Subcutaneous abdominal adipose tissue (tissue), 5 donors: ENCODE data around the gene MAGEF1.

Experiments
- H3K27ac ChIP-seq: one replicate; pipeline ENCODE4 v1.7.0; 2013; ENCODE audit warnings: low read depth, mild to moderate bottlenecking, inconsistent platforms, low read length, moderate library complexity
- H3K27me3 ChIP-seq, 5 donors: one replicate each; pipeline ENCODE4 v1.7.0; 2013; ENCODE audit warnings: low read length in 5 of 5, inconsistent platforms in 1 of 5; ENCODE audit not compliant: control insufficient read depth in 5 of 5, insufficient read depth in 4 of 5
- H3K36me3 ChIP-seq, 5 donors: one replicate each; pipeline ENCODE4 v1.7.0; 2013; ENCODE audit warnings: low read length in 5 of 5; ENCODE audit not compliant: control insufficient read depth in 5 of 5, insufficient read depth in 5 of 5
- H3K4me1 ChIP-seq, 5 donors: one replicate each; pipeline ENCODE4 v1.7.0; 2013; ENCODE audit warnings: low read length in 5 of 5, mild to moderate bottlenecking in 3 of 5, moderate library complexity in 1 of 5; ENCODE audit not compliant: control insufficient read depth in 5 of 5, insufficient read depth in 5 of 5
- H3K4me3 ChIP-seq, 5 donors: one replicate each; pipeline ENCODE4 v1.7.0; 2013; ENCODE audit warnings: low read length in 5 of 5, low read depth in 1 of 5
- H3K9ac ChIP-seq, 5 donors: one replicate each; pipeline ENCODE4 v1.7.0; 2013; ENCODE audit warnings: low read length in 5 of 5, mild to moderate bottlenecking in 4 of 5, moderate library complexity in 3 of 5
- H3K9me3 ChIP-seq, 5 donors: one replicate each; pipeline ENCODE4 v1.7.0; 2013; ENCODE audit warnings: low read length in 5 of 5; ENCODE audit not compliant: control insufficient read depth in 5 of 5
- donor health status: healthy.
- donor health status: healthy.
- donor health status: healthy.
- donor health status: healthy.
- donor health status: healthy.

MAGEF1 gene

DNA sequence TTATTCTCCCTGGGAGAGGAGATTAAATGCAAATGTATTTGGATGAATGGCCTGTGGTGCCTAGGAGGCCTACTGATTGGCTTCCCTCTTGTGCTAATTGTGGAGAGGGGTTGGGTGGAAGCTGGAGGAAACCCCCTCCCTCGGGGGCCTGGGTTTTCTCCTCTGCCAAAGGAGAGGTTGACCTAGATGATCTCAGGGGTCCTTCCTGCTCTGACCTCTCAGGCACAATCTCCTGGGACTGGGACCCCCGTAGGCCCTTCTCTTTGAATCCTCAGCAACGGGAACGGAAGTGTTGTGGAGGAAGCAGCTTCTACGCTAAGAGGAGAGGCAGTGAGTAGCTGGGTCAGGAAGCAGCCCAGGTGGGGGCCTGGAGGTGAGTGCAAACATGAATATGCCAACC lies 40.5 kb upstream of the MAGEF1 start:
- no peak overlapping the region for H3K27ac ChIP-seq
- H3K4me1 ChIP-seq: peaks cover 0 to 15% (median 10%) of the 10 kb centered on the region in 5 donors
- H3K4me3 ChIP-seq: no peak overlapping the region
- H3K9me3 ChIP-seq: no peaks in the 10 kb centered on the region
- H3K27me3 ChIP-seq: peaks cover 0 to 9% (median 2%) of the 10 kb centered on the region in 5 donors
- no peaks in the 10 kb centered on the region for H3K36me3 ChIP-seq
- no peak overlapping the region for H3K9ac ChIP-seq

DNA sequence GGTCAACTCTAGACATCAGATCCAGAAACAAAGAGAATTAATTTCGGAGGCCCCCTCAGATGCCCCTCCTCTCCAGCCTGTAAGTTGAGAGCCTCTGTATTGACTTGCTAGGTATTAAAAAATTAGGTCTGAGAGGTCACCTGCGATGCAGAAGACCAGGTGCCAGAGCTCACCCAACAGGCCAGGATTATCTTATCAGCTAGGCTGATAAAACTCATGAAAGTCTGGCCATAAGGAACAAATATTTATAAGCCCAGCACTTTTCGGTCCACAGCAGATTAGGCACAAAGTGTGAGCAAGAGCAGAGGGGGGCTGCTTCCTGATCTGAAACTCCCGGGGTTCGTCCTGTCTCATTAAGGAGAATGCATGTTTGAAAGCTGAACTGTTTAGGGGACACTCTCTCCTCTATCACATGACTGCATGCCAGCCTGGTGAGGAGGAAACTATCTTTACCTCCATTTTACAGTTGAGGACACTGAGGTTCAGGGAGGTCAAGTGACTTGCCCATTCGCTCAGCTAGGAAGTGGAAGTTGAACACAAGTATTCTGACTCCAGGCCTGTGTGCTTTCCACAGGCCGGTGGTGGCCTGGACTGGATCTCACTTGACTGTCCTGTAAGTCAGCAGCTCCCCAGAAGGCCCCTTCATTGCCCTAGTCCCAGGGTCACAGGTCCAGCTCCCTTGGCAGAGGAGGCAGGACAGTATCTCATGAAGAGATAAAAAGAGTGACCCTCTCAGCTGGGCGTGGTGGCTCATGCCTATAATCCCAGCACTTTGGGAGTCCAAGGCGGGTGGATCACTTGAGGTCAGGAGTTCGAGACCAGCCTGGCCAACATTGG lies 39.6 kb upstream of the MAGEF1 start:
- Histone ChIP-seq H3K4me3 (no peak overlapping the region), H3K4me1 (peaks cover 0 to 6% (median 2%) of the 10 kb centered on the region in 5 donors), H3K36me3 (no peaks in the 10 kb centered on the region), H3K9me3 (no peaks in the 10 kb centered on the region), H3K9ac (no peak overlapping the region), H3K27ac (no peak overlapping the region), H3K27me3 (peaks cover 0 to 9% (median 2%) of the 10 kb centered on the region in 5 donors)

DNA sequence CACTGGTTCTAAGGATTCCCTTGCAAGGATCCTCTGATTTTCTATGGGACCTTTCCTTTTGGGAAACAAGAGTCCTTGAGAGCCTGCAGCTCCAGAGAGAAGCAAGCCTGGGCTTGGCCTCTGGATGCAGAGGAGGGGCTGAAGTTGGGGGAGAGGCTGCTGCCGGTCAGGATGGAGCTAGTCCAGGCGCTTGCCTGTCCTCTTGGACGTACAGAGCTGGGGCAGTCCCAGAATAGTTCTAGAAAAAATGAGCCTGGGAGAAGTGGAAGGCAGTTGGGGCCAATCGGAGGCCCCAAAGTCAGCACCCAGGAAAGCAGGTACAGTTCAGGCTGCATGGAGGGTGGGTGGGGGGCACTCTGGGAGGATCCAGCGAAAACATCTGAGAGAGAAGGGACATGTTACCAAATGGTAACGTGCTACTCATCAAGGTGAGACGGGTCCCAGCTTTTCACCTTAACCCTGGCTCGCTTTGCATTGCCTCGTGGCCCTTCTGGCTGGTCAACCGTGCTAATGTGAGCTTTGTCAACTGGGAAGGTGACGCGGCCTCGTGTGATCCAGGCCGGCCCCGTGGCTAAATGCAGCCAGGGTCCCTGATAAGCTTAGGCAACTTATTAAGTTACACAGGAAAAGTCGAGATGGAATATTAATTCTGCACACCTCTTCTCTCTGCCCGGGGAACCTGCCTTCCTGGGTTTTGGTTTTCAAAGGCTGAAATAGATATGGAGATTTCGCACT lies 38.7 kb upstream of the MAGEF1 start:
- H3K36me3 ChIP-seq: no peaks in the 10 kb centered on the region
- H3K27me3 ChIP-seq: peaks cover 0 to 9% (median 2%) of the 10 kb centered on the region in 5 donors
- no peak overlapping the region for H3K27ac ChIP-seq
- H3K9me3 ChIP-seq: no peaks in the 10 kb centered on the region
- no peak overlapping the region for H3K9ac ChIP-seq
- peaks cover 0 to 4% (median 2%) of the 10 kb centered on the region in 5 donors for H3K4me1 ChIP-seq
- no peak overlapping the region for H3K4me3 ChIP-seq

DNA sequence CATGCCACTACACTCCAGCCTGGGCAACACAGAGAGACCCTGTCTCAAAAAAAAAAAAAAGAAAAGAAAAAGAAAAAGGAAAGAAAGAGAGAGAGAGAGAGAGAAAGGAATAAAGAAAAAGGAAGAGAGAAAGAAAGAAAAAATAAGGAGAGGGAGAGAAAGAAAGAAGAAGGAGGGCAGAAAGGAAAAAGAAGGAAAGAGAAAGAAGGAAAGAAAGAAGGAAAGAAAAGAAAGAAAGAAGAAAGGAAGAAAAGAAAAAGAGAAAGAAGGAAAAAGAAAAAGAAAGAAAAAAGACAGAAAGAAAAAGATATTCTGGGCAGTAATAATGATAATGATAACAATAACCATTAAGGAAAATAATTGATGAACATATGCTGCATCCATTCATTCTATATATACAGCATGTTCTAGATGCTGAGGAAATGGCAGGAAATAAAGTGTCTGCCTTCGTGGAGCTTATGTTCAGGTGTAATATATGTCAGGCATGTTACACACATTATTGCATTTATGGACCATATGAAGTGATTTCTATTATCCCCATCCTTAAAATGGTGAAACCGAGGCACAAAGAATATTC lies 37.4 kb upstream of the MAGEF1 start:
- Histone ChIP-seq H3K9me3 (no peaks in the 10 kb centered on the region), H3K36me3 (no peaks in the 10 kb centered on the region), H3K27ac (no peak overlapping the region), H3K4me1 (peaks cover 0 to 4% (median 2%) of the 10 kb centered on the region in 5 donors), H3K9ac (no peak overlapping the region), H3K4me3 (no peak overlapping the region), H3K27me3 (peaks cover 0 to 9% (median 2%) of the 10 kb centered on the region in 5 donors)

DNA sequence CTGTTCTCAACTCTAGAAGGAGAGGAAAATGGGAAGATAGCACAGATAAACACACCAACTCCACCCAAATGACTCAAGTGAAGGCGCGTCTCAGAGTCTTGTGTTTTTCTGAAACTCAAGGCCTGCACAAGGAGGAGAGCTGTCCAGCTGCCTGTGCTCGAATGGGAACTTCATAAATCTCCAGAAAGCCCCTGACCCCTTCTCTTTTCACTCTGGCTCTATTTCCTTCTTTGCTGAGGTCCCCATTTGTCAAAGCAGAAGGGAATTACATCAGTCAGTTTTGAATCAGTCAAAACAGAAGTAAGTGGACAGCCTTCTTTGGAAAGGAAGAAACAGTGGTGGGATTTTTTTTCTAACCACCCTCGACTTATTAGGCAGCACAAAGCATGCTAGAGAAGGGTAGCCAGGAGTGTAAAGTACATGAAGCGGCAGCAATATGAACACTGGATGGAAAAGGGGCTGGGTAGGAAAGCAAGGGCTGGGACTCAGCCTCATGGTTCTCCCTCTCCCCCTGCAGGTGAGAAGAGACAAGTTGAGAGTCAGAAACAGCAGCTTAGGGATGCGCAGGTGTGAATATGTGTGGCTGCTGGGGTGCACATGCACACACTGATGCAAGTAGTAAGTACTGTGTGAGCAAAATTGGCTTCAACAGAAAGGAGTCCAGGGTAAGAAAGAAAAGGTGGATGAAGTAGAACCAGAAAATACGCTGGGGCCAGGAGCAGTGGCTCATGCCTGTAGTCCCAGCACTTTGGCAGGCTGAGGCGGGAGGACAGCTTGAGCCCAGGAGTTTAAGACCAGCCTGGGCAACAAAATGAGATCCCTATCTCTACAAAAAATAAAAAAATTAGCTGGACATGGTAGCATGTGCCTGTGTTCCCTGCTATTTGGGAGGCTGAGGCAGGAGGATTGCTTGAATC lies 36.6 kb upstream of the MAGEF1 start:
- Histone ChIP-seq H3K27me3 (peaks cover 0 to 9% (median 2%) of the 10 kb centered on the region in 5 donors), H3K4me1 (peaks cover 0 to 4% (median 2%) of the 10 kb centered on the region in 5 donors), H3K9ac (no peak overlapping the region), H3K27ac (no peak overlapping the region), H3K36me3 (no peaks in the 10 kb centered on the region), H3K9me3 (no peaks in the 10 kb centered on the region), H3K4me3 (no peak overlapping the region)

DNA sequence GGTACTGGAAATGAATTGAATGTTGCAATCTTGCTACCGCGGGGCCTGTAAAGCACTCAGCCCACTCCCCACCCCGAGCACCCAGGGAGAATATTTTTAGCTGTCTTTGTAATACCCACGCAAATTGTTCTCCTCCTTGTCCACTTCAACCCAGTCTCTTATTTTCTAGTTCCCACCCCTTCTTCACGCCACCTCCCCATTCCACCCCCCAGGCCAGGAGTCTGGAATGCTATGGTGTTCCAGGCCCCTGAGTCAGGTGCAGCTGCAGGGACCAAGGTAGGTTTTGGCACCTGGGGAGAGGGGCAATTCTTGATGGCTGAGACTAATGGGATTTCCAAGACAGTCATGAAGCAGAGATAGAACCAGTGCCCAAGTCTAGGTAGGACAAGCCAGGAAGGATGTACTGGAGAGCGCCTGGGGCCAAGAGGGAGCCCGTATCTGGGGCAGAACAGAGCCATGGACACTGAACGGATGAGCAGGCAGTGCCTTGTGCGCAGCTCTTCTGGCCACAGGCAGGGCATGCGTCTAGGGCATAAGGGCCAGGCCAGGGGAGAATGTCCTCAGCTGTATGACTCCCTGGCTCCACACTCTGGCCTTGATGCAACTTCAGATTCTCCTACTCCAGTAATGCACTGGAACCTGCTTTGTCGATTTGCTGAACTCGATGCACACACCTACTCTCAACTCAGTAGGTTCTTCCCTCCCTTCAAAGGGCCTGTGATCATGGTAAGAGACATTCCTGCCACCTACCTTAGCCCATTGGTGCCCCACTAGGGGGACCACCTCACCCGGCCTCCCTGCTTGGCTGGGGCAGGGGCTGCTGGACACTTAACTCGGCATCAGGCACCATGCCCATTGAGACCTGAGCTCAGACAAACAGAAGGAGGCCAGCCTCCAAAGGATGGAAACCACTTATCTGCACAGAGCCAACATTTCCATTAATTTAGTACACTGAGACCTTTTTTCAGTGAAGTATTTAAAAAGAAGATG lies 34.6 kb upstream of the MAGEF1 start:
- Histone ChIP-seq H3K27me3 (peaks cover 0 to 9% (median 2%) of the 10 kb centered on the region in 5 donors), H3K9ac (no peak overlapping the region), H3K4me3 (no peak overlapping the region), H3K27ac (no peak overlapping the region), H3K4me1 (peaks cover 0 to 4% (median 2%) of the 10 kb centered on the region in 5 donors), H3K9me3 (no peaks in the 10 kb centered on the region), H3K36me3 (no peaks in the 10 kb centered on the region)

DNA sequence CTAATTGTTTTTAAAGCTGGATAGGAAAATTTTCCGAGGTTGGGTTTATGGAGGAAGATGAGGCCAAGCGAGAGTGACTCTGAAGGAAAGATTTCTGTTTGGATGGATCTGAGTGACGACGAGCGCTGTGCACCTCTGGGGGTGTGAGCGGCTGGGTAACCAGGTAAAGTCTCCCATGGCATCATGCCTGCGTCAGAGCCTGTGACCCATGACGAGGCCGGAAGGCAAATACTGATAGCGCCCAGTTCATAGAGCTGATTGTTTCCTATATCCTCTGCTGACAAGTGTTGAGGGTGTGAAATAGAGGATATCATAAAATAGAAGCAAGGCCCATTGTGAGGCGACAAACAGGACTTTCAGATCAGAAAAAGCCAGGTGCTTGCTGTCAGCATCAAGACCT lies 33.7 kb upstream of the MAGEF1 start:
- Histone ChIP-seq H3K4me1 (peaks cover 0 to 4% (median 2%) of the 10 kb centered on the region in 5 donors), H3K9ac (no peak overlapping the region), H3K27ac (no peak overlapping the region), H3K36me3 (no peaks in the 10 kb centered on the region), H3K4me3 (no peak overlapping the region), H3K9me3 (no peaks in the 10 kb centered on the region), H3K27me3 (peaks cover 0 to 7% (median 3%) of the 10 kb centered on the region in 5 donors)

DNA sequence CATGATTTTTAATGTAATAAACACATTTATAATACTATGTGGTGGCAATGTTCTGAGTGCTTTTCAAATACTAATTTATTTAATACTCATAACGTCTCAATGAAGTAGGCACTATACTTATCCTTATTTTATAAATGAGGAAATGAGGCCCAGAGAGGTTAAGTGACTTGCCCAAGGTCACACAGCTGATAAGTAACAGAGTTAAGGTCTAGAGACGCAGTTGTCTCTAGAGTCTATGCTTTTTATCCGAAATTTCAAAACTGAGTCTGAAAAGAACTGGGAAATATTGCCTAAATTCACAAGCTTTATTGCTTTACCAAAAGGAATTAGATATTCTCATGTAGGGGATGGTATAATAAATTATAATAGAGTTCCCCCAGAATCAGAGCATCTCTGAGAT lies 31.4 kb upstream of the MAGEF1 start:
- Histone ChIP-seq H3K36me3 (no peaks in the 10 kb centered on the region), H3K9me3 (no peaks in the 10 kb centered on the region), H3K27ac (no peak overlapping the region), H3K4me3 (no peak overlapping the region), H3K4me1 (peaks cover 0 to 2% (median 0%) of the 10 kb centered on the region in 5 donors), H3K27me3 (peaks cover 0 to 3% (median 0%) of the 10 kb centered on the region in 5 donors), H3K9ac (no peak overlapping the region)
